Measurements from ENCODE around the gene RNF212. TPM values are rescaled to one million over a fixed set of nuclear protein-coding genes. Genes with fewer than 3 reads are reported as not detected.
"Not testable (repeated sequence)": the region's sequence is repeated elsewhere in the genome, so short reads cannot be mapped to it uniquely, and the experiment has no call there.

The RNF212 gene
- total RNA-seq, 1 donor from 2014 or later: 1.4 TPM

- ATAC-seq: no peak
These were observed 66.0 kb downstream of the RNF212 start for GRCh38 chr4:1047106-1047975.

GRCh38 chr4:1046581-1047011 lies 66.8 kb downstream of the RNF212 start:
- not testable (repeated sequence) for ATAC-seq

- no peak for ATAC-seq
These were observed 67.7 kb downstream of the RNF212 start for GRCh38 chr4:1045595-1046201.

GRCh38 chr4:1045193-1045594 lies 68.2 kb downstream of the RNF212 start:
- no peak for ATAC-seq

- ATAC-seq: no peak
These were observed 68.7 kb downstream of the RNF212 start for GRCh38 chr4:1044469-1045192.

GRCh38 chr4:1043651-1044468 lies 69.5 kb downstream of the RNF212 start:
- ATAC-seq: peak; percentile 65

GRCh38 chr4:1043162-1043561 lies 70.2 kb downstream of the RNF212 start:
- no peak for ATAC-seq

- no peak for ATAC-seq
These were observed 70.9 kb downstream of the RNF212 start for GRCh38 chr4:1042352-1043055.

- no peak for ATAC-seq
These were observed 71.4 kb downstream of the RNF212 start for GRCh38 chr4:1041936-1042330.

GRCh38 chr4:1041147-1041935 lies 72.0 kb downstream of the RNF212 start:
- ATAC-seq: peak; percentile 27

GRCh38 chr4:1040344-1041146 lies 72.8 kb downstream of the RNF212 start:
- no peak for ATAC-seq

- no peak for ATAC-seq
These were observed 73.6 kb downstream of the RNF212 start for GRCh38 chr4:1039493-1040343.

GRCh38 chr4:1038948-1039492 lies 74.3 kb downstream of the RNF212 start:
- no peak for ATAC-seq

- ATAC-seq: no peak
These were observed 76.2 kb downstream of the RNF212 start for GRCh38 chr4:1036976-1037810.

- no peak for ATAC-seq
These were observed 77.3 kb downstream of the RNF212 start for GRCh38 chr4:1036095-1036494.

GRCh38 chr4:1035510-1035909 lies 77.9 kb downstream of the RNF212 start:
- no peak for ATAC-seq

- no peak for ATAC-seq
These were observed 79.4 kb downstream of the RNF212 start for GRCh38 chr4:1033840-1034551.
